RWPE1 (cell line): ENCODE measurements around the gene SLC22A12.
A peak's percentile ranks its signal among the peaks of the same experiment; 100 is the strongest.

Experiments used
- CTCF ChIA-PET: fragments of 350-600 bp; sonication (Branson Sonifier 250); formaldehyde crosslinking; extraction: SDS; loops from one replicate; lab custom pipeline; 2021; lab: Yijun Ruan, JAX
- POLR2A ChIA-PET: fragments of 400-600 bp; formaldehyde crosslinking; extraction: SDS; loops from one replicate; lab custom pipeline; 2020; ENCODE audit warnings: antibody characterized with exemption; ENCODE audit not compliant: low non-redundant PET; lab: Yijun Ruan, JAX
- DNase-seq: peaks from one replicate; pipeline ENCODE4 v3.0.0; 2012; ENCODE audit warnings: low spot score
- H3K27ac ChIP-seq: fragments of 450-650 bp; 2 replicates; pipeline ENCODE4 v1.5.1; 2017
- CTCF ChIP-seq: fragments of 450-650 bp; conservative IDR thresholded peaks from 2 replicates; pipeline ENCODE4 v1.5.1; 2017; ENCODE audit warnings: low read depth, mild to moderate bottlenecking

The SLC22A12 gene

GRCh38 chr11:64590763-64591221, at the start of gene SLC22A12:
SLC22A12 (plus strand) TSS chr11:64591220; CDS start chr11:64591557, 337 bp downstream.
- TF ChIP-seq CTCF = no peak
- ChIA-PET CTCF (no interaction called here), POLR2A (no interaction called here)
- DNase-seq = no peak
- H3K27ac ChIP-seq = no peak within 1 kb of the TSS

DNA sequence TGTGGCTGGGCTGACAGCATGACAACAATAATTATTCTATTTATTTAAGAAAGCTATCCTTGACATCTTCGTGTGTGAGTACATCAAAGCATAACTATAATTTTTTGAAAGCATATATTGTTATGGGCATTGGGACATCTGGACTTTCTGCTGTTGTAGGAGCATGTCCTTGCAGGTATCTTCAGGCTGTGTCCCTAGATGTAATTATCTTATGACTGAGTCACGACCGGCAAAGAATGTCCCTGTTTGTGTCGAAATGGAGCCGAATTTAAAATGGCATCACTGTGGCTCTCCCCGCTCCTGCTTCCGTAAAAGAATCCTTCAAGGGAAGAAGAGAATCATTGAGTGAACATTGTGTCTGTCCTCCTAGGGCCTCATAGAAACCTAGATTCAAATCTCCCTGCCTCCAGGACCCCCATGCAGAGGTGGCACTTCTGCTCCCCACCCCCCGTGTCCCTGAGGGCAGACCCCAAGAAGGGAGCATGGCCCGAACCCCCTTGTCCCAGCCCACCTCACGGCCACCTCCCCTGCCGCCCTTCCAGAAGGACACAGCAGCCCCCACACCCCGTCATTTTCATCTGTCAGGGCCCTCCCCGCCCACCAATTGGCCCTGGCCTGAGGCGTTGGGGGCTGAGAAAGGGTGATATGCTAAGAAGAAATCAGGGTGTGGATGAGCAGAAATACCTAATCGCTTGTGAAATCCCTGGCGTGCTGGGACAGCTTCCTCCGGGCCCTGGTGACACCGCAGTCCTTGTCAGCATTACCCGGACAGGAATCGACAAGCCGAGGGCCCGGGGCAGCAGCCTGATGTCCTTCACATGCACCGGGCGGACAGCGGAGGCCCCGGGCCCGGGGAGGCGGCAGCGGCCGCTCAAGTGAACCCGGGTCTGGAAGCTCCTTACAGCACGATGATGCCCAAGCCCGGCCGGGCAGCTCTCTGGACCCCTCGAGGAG, 48.6 kb upstream of the SLC22A12 start:
- DNase-seq = peak; percentile 76
- ChIA-PET CTCF (interaction anchor here (0.6 to 0.7 kb wide), 2 partner anchors 93 to 222 kb away, joined by 5 to 6 read pairs; no protein-coding TSS in a partner anchor), POLR2A (no interaction called here)
- H3K27ac ChIP-seq = peak overlapping the region; percentile 93
- no peak for TF ChIP-seq CTCF

- TF ChIP-seq CTCF = no peak
- peak overlapping the region; percentile 93 for H3K27ac ChIP-seq
- no peak for DNase-seq
- ChIA-PET CTCF (no interaction called here), POLR2A (no interaction called here)
These were observed 47.2 kb upstream of the SLC22A12 start for GRCh38 chr11:64543818-64544217.

DNA sequence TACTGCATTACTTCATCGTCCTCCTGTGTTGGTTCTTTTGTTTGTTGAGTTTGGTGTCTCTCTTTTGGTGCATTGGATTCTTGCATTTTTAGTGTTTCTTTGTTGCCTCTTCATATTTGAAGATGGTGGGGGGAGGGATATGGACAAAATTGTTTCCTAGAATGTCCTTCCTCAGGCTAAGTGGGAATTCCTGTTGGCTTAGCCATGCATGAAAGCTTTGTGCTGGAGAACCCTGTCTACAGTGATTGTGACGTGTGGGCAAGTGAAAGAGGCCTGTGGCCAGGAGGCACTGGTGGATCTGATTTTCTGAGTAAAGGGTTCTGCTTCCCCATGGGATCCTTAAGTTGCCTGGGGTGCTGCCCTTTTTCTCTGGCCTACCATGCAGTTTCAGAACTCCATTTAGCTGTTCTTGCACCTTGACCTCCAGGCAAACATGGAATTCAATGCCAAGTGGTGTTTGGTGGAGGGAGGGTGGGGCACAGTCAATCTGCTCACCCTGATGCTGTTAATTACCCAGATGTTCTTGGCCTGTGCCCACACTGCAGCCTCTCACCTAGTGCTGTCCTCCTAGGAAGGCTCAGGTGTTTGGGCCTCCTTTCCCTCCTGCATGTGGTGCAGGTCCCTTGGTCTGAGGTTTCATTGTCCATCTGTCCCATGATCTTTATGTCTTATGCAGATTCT, 46.3 kb upstream of the SLC22A12 start:
- peak overlapping the region; percentile 82 for H3K27ac ChIP-seq
- ChIA-PET CTCF (no interaction called here), POLR2A (no interaction called here)
- TF ChIP-seq CTCF = no peak
- no peak for DNase-seq

- peak; percentile 88 for DNase-seq
- TF ChIP-seq CTCF = no peak
- POLR2A ChIA-PET = no interaction called here
- CTCF ChIA-PET = interaction anchor here (0.6 kb wide), 2 partner anchors 8 to 192 kb away, joined by 3 read pairs; no protein-coding TSS in a partner anchor
- peak overlapping the region; percentile 82 for H3K27ac ChIP-seq
These were observed 45.4 kb upstream of the SLC22A12 start for GRCh38 chr11:64545619-64546018.

- CTCF ChIA-PET = interaction anchor here (0.6 kb wide), 1 partner anchor 193 kb away, joined by 3 read pairs; no protein-coding TSS in a partner anchor
- no peak for DNase-seq
These were observed 44.8 kb upstream of the SLC22A12 start for GRCh38 chr11:64546176-64546575.

More at GRCh38 chr11:64546176-64546575, 44.8 kb upstream of the SLC22A12 start:
- H3K27ac ChIP-seq = peak overlapping the region; percentile 82
- POLR2A ChIA-PET = no interaction called here
- no peak for TF ChIP-seq CTCF
